Activated naive CD8-positive, alpha-beta T cell treated with anti-CD3 and anti-CD28 coated beads for 36 hours (primary cell): ENCODE measurements around the gene KCNQ1. TPM values are rescaled to one million over a fixed set of nuclear protein-coding genes. Genes with fewer than 3 reads are reported as not detected.

Experiments used
- DNase-seq: peaks from one replicate; pipeline ENCODE4 v3.0.0; 2021
- H3K27ac Mint-ChIP-seq: one replicate; pipeline ENCODE4 v1.8.0; 2022; ENCODE audit warnings: mild to moderate bottlenecking, moderate library complexity, mixed read lengths
- H3K27me3 Mint-ChIP-seq: one replicate; pipeline ENCODE4 v1.8.0; 2022; ENCODE audit warnings: mild to moderate bottlenecking, mixed read lengths
- H3K36me3 Mint-ChIP-seq: one replicate; pipeline ENCODE4 v1.8.0; 2021; ENCODE audit warnings: mild to moderate bottlenecking, mixed read lengths
- H3K4me1 Mint-ChIP-seq: one replicate; pipeline ENCODE4 v1.8.0; 2021; ENCODE audit warnings: mixed read lengths
- H3K4me3 Mint-ChIP-seq: one replicate; pipeline ENCODE4 v1.8.0; 2022; ENCODE audit warnings: mild to moderate bottlenecking, moderate library complexity, mixed read lengths
- H3K9me3 Mint-ChIP-seq: one replicate; pipeline ENCODE4 v1.8.0; 2022; ENCODE audit warnings: mixed read lengths
- total RNA-seq, 2 experiments: library from RNA; stranded (reverse); gene quantifications; one replicate each; pipeline ENCODE4 v1.2.3, GENCODE V29; 2021

Gene KCNQ1
- total RNA-seq, 2 experiments from 2014 or later, result 6.7 to 9.6 TPM

DNA sequence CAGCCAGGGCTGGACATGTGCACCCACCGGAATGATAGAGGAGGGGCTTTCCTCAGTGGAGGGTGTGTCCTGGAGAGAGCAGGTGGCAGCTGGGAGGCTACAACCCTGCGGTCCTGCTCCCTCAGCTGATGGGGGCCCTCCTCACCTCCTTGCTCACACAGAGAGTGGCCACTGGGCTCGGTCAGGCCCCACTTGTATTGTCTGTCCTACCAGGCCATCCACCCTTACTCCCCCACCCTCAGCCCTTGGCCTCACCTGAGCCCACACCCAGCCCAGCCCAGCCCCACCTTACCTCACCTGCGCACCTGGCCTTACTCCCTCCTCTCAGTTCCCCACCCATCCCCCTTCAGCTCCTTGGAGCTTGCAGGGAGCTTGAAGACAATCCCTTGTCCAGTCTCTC, 3.6 kb upstream of the KCNQ1 start:
- Mint-ChIP-seq H3K36me3 (no peaks in the 10 kb centered on the region), H3K27me3 (no peaks in the 10 kb centered on the region), H3K4me1 (peaks cover 17% of the 10 kb centered on the region), H3K4me3 (no peak overlapping the region), H3K27ac (no peak overlapping the region), H3K9me3 (no peaks in the 10 kb centered on the region)
- no peak for DNase-seq

DNA sequence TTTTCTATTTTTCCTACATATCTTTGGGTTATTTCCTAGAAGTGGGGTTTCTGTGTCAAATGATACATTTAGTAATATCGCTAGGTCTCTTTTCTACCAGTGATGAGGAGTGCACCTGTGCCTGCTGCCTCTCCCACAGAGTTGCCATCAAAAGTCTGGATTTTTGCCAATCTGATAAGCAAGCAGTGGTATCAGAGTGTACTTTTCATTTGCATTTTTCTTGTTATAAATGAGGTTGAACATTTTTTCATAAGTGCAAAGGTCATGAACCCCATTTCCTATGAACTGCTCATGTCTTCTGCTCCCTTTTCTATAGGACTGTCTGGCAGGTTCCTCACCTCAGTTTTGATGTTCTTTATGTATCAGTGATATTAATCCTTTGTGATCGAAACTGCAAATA, 2.2 kb upstream of the KCNQ1 start:
- Mint-ChIP-seq H3K27me3 (no peaks in the 10 kb centered on the region), H3K4me3 (no peak overlapping the region), H3K36me3 (no peaks in the 10 kb centered on the region), H3K9me3 (no peaks in the 10 kb centered on the region), H3K27ac (no peak overlapping the region), H3K4me1 (peaks cover 25% of the 10 kb centered on the region)
- no peak for DNase-seq

DNA sequence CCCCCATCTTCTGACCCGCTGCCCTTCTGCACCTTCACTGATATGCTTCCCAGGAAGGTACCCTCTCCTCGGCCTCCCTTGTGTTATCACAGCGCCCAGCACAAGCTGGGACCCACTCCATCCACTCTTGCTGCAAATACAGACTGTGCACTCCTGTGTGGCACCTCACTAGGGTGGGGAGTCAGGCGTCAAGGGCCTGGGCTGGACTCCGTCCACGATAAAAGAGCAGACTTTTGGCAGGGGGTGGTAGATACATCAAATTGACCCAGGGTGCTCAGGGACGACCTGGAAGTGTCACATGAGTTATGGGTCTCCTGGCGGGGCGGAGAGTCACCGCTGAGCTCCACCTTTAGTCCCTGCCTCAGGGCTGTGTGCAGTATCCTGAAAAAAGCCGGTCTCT, 1.4 kb upstream of the KCNQ1 start:
- no peak for DNase-seq
- no peak overlapping the region for H3K27ac Mint-ChIP-seq
- H3K27me3 Mint-ChIP-seq, result no peaks in the 10 kb centered on the region
- no peaks in the 10 kb centered on the region for H3K9me3 Mint-ChIP-seq
- no peaks in the 10 kb centered on the region for H3K36me3 Mint-ChIP-seq
- peaks cover 25% of the 10 kb centered on the region for H3K4me1 Mint-ChIP-seq
- H3K4me3 Mint-ChIP-seq, result no peak overlapping the region

DNA sequence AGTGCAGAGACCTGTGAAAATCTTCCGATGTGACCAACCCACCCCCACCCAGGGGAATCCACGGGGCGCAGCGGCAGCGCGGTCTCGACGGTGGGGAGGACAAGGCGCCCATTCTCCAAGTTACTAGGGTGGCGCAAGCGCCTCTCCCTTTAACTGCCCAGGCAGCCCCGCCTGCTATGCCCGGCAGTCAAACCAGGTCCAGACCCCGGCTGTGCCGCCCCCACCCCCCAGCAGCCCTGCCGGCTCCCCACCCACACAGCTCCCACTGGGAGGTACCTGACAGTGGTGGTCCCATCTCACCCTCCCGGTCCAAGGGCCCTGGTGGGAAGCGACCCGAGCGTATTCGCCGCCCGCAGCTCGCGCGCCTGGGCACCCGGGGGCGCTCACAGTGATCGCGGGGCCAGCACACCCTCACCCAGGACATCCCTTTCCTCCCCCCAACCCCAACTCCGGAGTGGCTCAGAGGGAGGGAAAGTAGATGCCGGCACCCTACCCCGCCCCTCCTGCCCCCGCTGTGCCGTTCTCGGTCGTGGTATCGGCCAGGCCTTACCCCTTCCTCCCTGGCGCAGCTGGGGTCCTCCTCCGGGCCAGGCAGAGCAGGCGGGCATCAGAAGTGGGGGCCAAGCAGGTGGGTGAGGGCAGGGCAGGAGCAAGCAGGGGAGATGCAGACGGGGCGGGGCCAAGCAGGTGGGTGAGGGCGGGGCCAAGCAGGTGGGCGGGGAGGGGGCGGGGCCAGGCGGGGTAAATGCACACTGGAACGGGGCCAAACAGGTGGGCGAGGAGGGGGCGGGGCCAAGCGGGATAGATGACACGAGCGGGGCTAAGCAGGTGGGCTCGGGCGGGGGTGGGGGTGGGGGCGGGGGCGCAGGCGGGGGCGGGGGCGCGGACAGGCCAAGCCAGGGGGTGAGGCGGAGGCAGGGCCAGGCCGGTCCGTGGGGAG, 657 bp upstream of the KCNQ1 start, which contains the start of gene TRPM5:
Gene TRPM5, minus strand, starts transcription at position 634 of the 940 bp plus-strand sequence. CDS start 21,478 bp downstream, outside the sequence.
- peak within 1 kb of the TSS; percentile 58 for H3K27ac Mint-ChIP-seq
- no peaks in the 10 kb centered on the region for H3K27me3 Mint-ChIP-seq
- H3K4me3 Mint-ChIP-seq, result peak within 1 kb of the TSS; percentile 87
- peak; percentile 67 for DNase-seq
- H3K9me3 Mint-ChIP-seq, result no peaks in the 10 kb centered on the region
- no peaks in the 10 kb centered on the region for H3K36me3 Mint-ChIP-seq
- H3K4me1 Mint-ChIP-seq, result peaks cover 25% of the 10 kb centered on the region

DNA sequence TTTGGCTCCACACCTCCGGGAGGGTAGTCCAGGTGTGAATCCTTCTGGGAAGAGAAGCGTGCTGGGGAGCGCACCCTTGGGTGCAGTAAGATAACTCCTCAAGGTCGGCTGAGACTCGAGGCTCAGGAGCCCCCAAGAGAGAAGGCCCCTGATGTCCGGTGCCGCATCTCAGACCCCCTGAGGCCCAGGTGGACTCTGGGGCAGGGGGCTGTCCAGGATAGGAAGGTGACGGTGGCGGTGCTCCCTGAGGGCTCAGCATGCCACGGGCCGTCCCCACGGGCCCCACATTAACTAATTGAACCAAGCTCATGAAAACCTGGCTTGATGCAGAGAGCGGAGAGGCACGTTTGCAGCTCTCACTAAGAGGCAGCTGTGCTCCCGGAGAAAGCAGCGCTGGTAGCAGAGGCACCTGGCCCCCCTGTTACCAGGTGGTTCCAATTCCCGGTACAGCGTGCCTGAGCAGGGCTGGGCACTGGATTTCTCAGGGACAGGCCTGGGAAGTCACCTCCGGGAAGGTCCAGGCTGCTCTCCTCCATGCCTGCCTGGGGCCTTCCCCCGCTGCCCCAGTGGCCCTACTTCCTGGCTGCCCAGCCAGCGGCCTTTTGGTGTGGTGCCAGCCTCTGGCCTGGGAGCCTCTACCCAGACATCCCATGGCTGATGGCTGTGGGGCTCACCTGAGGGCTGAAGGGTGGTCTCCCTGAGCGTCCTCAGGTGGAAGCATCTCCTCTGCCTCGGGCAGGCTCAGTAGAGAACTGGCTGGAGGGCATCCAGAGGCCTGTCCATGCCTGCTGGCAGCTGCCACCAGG, 1.1 kb downstream of the KCNQ1 start:
- H3K27ac Mint-ChIP-seq, result peak overlapping the region; percentile 58
- H3K27me3 Mint-ChIP-seq, result no peaks in the 10 kb centered on the region
- no peaks in the 10 kb centered on the region for H3K9me3 Mint-ChIP-seq
- peak overlapping the region; percentile 87 for H3K4me3 Mint-ChIP-seq
- DNase-seq, result peak; percentile 29
- no peaks in the 10 kb centered on the region for H3K36me3 Mint-ChIP-seq
- H3K4me1 Mint-ChIP-seq, result peaks cover 25% of the 10 kb centered on the region

DNA sequence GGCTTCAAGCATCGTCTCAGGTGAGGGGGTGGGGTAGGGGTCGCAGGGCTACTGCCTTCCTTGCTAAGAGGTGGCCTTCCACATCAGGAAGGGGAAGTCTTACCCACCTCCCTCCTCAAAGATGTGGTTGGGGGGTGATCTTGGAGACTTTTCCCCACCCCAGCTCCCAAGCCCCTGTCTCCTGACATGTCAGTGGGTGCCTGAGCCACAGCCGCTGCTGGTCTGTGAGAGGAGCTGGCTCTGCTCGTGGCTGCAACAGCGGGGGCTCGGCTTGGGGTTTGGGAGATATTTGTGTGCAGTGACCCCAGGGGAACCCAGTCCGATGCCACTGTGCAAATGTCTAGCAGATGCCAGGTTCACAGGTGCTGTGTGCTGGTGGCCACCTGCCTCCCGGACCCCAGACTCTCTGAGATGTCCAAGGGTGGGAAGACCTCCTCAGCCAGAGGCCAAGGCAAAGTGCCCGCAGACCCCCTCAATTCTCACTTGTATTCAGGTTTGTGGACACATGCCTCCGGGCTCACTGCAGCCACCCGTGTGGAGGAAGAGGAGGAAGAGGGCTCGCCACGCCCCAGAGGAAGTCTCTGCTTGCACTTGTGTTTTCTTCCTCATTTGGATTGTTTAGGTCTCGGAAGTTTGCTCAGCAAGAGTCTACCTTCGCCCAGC, 1.9 kb downstream of the KCNQ1 start:
- Mint-ChIP-seq H3K27me3 (no peaks in the 10 kb centered on the region), H3K4me3 (peak overlapping the region; percentile 87), H3K9me3 (no peaks in the 10 kb centered on the region), H3K4me1 (peaks cover 25% of the 10 kb centered on the region), H3K36me3 (no peaks in the 10 kb centered on the region), H3K27ac (peak overlapping the region; percentile 17)
- DNase-seq, result no peak

DNA sequence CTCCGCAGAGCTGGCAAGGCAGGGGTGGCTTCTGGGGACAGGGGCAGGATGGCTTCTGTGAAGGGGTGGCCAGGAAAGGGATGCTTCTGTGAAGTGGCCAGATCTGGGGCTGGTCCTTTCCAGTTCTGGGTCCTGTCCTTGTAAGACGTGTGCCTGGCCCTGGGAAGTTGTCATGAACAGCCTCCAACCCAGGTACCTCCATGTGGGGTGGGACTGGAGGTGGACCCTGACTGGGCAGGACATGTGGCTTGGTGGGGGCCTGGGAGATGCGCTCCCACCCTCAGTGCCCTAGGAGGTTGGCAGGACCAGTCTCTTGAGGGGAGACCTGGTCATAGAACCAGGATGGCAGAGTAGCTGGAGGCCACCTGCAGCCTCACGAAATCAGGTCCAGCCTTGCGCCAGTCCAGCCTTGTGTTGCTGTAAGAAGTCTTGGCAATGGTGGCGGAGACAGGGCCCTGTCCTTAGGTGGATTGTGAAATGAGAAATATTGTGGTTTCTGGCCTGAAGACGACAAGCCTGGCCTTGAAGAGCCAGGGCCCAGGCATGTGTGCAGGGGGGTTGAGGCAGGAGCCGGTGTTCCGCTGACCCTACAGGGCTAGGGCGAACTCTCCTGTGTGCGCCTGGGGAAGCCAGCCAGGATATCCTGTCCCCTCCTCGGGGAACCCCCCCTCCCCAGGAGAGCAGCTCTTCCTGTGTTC, 2.6 kb downstream of the KCNQ1 start:
- Mint-ChIP-seq H3K36me3 (no peaks in the 10 kb centered on the region), H3K9me3 (no peaks in the 10 kb centered on the region), H3K27me3 (no peaks in the 10 kb centered on the region), H3K4me1 (peaks cover 23% of the 10 kb centered on the region), H3K4me3 (peak overlapping the region; percentile 87), H3K27ac (peak overlapping the region; percentile 17)
- DNase-seq, result no peak

DNA sequence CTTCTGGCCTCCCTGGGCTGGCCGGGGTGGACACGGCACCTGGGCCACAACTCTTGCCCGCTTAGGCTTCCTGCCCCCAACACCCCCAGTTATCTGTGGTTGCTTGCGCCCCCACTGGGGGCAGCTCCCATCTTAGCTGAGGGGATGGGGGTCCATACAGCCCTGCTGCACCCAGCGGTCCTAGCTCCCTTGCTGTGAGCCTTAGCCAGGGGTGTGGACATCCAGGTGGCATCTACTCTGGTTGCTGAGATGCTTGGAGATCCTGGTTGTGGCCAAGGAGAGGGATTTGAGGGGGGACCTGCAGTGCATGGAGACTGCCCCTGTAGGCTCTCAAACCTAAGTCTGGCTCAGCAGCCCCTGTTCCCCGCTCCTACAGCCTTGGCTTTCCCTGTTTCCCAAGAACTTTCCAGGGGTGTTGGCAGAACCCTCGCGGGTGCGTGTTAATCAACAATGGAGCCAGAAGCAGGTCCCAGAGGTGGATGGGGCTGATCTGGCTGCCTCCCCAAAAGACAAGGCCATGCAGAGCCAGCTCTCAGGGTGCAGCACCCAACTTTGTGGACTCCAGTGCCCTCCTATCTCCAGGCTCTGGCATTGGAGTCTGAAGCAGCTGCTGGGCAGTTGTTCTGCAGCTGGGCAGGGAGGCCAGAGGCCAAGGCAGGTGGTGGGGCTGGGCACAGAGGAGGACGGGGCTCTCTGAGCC, 3.3 kb downstream of the KCNQ1 start:
- Mint-ChIP-seq H3K27me3 (no peaks in the 10 kb centered on the region), H3K4me3 (no peak overlapping the region), H3K36me3 (no peaks in the 10 kb centered on the region), H3K4me1 (peaks cover 16% of the 10 kb centered on the region), H3K27ac (no peak overlapping the region), H3K9me3 (no peaks in the 10 kb centered on the region)
- DNase-seq, result no peak

DNA sequence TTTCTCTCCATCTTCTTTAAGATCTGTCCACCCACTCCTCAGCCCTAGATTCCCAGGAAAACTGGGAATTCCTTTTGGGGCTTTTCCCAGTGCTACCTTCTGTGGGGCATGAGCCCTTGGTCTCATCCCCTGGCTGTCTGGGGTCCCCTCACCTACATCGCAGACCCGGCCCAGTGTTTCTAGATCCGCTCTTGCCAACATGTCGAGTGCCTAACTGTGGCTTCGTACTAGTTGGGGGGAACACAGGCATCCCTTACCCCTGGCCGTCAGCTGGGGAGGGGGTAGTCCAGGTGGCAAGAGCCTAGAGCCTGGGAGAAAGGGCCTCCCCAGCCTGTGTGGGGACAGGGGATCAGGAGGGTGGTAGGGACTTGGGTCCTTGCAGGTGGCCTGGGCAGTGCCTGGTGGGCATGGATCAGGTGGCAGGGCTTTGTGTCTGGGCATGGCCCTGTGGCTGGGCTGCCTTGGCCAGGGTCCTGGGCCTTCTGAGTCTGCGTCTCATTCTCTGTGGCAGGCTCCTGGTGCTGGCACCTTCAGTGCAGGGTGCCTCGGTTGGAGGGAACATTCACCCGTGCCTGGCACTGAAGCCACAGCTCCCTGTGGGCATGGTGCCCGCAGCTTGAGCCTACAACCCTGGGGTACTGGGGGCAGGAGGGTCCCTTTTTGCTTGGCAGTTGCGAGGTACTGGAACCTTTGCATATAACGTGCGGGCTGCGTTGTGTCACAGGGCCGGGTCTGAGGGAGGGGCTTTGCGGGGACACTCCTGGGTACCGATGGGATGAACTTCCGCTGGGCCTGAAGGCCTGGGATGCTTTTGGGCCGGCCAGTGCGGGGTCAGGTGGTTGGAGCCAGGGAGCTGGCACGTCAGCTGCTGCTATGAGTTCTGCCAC, 4.1 kb downstream of the KCNQ1 start:
- Mint-ChIP-seq H3K27me3 (no peaks in the 10 kb centered on the region), H3K27ac (no peak overlapping the region), H3K9me3 (no peaks in the 10 kb centered on the region), H3K36me3 (no peaks in the 10 kb centered on the region), H3K4me1 (peaks cover 11% of the 10 kb centered on the region), H3K4me3 (no peak overlapping the region)
- DNase-seq, result no peak

DNA sequence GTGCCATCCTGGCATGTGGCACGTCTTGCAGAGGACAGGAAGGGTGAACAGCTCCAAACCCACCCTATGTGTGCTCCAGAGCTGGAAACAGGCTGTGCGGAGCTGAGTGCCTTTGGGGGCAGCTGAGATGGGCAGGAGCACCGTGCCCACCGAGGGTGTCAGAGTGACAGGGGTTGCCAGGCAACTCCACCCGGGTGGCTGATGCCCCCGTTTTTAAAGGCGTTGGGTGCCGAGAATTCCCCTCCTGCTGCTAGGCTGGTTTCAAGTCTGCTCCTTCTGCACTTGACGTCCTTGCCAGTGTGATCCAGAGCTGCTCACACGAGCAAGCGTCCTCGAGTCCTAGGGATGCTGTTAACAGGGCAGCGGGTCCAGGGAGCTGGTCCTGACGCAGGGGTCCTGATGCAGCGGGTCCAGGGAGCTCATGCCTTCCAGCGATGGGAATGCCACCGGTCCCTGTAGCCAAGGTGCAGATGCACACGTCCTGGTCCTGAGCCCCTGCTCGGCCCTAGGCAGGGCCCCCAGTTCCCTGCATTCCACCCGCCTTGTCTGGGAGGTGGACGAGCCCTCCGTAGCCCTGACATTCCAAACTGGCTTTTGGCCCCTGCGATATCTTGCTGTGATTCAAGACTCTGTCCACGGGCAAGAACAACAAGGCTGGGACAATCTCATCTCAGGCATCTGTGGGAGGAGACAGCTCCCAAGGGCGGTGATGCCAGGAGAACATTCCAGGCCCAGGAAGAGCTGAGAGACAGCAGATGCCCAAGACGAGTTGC, 4.9 kb downstream of the KCNQ1 start:
- DNase-seq, result no peak
- Mint-ChIP-seq H3K4me1 (peaks cover 11% of the 10 kb centered on the region), H3K27ac (no peak overlapping the region), H3K4me3 (no peak overlapping the region), H3K27me3 (no peaks in the 10 kb centered on the region), H3K9me3 (no peaks in the 10 kb centered on the region), H3K36me3 (no peaks in the 10 kb centered on the region)

DNA sequence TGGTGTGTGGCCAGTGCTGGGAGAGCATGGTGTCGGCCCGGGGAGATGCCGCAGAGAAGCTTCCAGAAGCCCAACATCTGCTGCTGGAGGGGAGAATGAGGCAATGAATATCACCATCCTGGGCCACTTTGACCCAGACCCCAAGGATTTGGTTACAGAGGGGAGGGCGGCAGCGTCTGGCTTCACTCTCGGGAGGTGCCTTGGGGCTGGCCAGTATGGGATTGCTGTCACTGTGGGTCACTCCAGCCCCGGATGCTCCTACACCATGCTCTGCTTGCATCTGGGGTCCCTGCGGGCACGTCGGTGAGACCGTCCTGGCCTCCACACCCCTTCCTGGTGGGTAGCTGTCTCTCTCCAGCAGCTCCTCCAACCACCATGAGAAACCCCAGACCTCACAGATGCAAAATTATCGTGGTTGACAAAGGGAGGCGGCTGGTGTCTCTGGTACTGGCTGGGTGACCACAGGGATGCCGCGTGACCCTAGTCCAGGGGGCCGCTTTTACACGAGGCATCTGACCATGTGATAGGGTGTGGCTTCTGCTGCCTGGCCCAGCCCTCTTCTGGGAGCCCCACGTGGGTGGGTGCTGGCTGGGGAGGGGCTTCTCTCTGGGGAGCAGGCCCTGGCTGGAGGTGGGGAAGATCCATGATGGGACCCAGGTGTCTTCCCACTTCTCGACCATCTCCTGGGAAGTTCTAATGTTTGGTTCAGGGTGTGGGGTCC, 5.7 kb downstream of the KCNQ1 start:
- DNase-seq, result no peak
- Mint-ChIP-seq H3K36me3 (peaks cover 3% of the 10 kb centered on the region), H3K27me3 (no peaks in the 10 kb centered on the region), H3K9me3 (no peaks in the 10 kb centered on the region), H3K27ac (no peak overlapping the region), H3K4me3 (no peak overlapping the region), H3K4me1 (peaks cover 8% of the 10 kb centered on the region)

DNA sequence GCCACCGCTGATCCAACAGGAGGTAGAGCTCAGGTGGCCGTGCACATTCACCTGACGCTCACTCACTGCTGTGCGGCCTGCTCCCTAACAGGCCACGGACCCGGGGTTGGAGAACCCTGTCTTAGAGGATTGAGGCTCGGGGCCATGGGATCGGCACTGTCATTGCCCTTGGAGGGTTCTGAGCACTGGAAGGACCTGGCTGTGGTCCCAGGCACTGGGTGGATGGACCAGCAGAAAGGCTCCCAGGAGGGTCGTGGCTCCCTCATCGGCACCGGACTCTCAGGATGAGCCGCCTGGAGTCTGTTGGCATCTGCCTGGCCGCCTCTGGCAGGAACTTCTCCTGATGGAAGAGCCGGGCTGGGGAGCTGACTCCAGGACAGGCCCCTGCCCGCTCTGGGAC, 6.5 kb downstream of the KCNQ1 start:
- Mint-ChIP-seq H3K27ac (no peak overlapping the region), H3K36me3 (peaks cover 5% of the 10 kb centered on the region), H3K4me3 (no peak overlapping the region), H3K4me1 (peaks cover 8% of the 10 kb centered on the region), H3K9me3 (no peaks in the 10 kb centered on the region), H3K27me3 (no peaks in the 10 kb centered on the region)
- no peak for DNase-seq
